Measurements from ENCODE around the gene PVRIG.
"Not testable (repeated sequence)": the region's sequence is repeated elsewhere in the genome, so short reads cannot be mapped to it uniquely, and the experiment has no call there.

The PVRIG gene

DNA sequence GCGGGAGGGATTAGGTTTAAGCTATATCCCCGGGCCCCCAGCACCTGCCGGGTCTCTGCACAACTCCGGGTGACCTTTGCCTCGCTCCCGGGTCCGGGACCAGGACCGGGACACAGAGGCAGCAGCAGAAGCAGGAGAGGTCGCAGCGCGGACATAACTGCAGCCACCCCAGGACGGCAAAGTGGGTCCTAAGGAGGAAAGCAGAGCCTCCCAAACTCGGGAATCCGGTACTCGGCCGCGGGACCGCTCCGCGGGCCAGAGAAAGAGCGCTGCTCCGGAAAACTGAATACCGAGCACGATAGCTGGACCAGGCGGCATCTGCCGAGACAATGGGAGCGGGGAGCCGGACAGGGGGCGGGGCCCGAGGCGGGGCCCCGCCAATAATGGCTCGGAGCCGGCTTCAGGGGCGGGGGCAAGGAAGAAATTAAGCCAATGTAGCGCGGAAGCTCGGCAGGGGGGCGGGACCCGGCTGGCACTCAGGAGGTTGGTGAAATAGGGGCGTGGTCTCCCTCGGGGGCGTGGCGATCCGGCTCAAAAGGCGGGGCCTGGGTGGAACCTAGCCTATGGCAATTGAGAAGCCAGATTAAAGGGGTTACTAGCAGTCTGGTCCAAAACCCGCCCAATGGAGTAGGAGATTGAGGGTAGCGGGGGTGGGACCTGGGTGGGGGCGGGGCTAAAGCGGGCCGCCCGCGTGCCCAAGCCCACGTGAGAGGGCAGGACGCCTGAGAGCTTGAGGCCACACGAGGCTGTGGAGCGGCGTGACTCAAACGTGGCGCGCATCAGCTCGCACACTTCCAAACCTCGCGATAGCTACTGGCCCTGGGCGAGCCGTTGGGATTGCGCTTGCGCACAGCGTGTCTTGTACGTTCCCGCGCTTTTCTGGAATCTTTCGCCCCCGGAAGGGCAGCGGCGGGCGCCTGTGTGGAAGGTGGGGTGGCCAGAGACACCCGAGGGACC is 42.4 kb upstream of the PVRIG start, which contains the start of the genes GPC2 and STAG3:
Gene GPC2, minus strand, starts transcription at position 337 of the 957 bp plus-strand sequence. Its CDS starts 182 bp downstream, at position 155.
Gene STAG3, plus strand, starts transcription at position 874 of the 957 bp plus-strand sequence. CDS start 2,639 bp downstream, outside the sequence.
- peak; percentile 89 for DNase-seq (ENCODE audit: insufficient read length, low spot score)
- peak; percentile 96 for FAIRE-seq
- TF ChIP-seq TAF1 (IDR thresholded peaks at IDR 0.05; ENCODE audit: low read depth, low read length) (no peak), SPI1 (IDR thresholded peaks at IDR 0.05; ENCODE audit: low read depth, low read length) (no peak), PAX5 (IDR thresholded peaks at IDR 0.05; ENCODE audit: insufficient read depth, low read length, severe bottlenecking) (no peak), POLR2A (IDR thresholded peaks at IDR 0.05; ENCODE audit: low read depth, low read length) (no peak), POU2F2 (IDR thresholded peaks at IDR 0.05; ENCODE audit: low read depth, low read length) (no peak)

DNA sequence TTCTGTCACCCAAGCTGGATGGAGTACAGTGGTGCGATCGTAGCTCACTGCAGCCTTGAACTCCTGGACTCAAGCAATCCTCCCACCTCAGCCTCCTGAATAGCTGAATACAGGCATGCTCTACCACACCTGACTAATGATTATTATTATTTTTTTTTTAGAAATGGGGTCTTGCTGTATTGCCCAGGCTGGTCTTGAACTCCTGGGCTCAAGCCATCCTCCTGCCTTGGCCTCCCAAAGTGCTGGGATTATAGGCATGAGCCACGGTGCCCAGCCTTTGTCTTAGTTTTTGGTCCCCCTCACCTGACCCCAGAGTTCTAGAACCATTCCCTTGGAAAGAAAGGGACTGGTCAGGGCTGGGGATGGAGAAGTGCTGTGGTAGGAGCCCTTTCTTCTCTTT is 39.7 kb upstream of the PVRIG start:
- not testable (repeated sequence) for DNase-seq (ENCODE audit: insufficient read length, low spot score); FAIRE-seq

GRCh38 chr7:100182616-100183015 is 37.1 kb upstream of the PVRIG start:
- DNase-seq (ENCODE audit: insufficient read length, low spot score); FAIRE-seq: not testable (repeated sequence)

- not testable (repeated sequence) for DNase-seq (ENCODE audit: insufficient read length, low spot score); FAIRE-seq
Measured at GRCh38 chr7:100183090-100183489, 36.7 kb upstream of the PVRIG start.

- DNase-seq (ENCODE audit: insufficient read length, low spot score) (no peak), FAIRE-seq (no peak)
- TF ChIP-seq TAF1 (IDR thresholded peaks at IDR 0.05; ENCODE audit: low read depth, low read length) (no peak), POLR2A (IDR thresholded peaks at IDR 0.05; ENCODE audit: low read depth, low read length) (no peak), SPI1 (IDR thresholded peaks at IDR 0.05; ENCODE audit: low read depth, low read length) (no peak), POLR2AphosphoS5 (IDR thresholded peaks at IDR 0.05; ENCODE audit: low read depth, low read length) (no peak), PAX5 (IDR thresholded peaks at IDR 0.05; ENCODE audit: insufficient read depth, low read length, severe bottlenecking) (no peak), POU2F2 (IDR thresholded peaks at IDR 0.05; ENCODE audit: low read depth, low read length) (no peak)
Measured at GRCh38 chr7:100185726-100186125, 34.0 kb upstream of the PVRIG start.

DNA sequence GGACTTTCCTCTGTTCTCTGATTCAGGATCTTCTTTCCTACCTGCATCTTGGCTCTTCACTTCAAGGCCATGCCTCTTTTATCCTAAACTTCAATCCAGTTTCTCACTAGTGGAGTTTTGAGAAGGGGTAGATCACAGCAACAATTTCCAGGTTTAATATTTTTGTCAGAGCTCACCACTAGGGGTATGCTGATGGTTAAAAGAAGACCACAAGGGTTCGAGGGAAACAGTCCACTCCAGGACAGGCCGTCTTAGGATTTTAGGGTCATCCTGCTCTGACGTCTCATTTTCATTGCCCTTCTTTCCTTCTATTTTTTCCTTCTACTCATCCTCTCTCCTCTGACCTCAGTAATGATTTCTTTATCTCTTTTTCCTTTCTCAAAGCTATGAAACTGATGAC is 30.7 kb upstream of the PVRIG start:
- FAIRE-seq (no peak), DNase-seq (ENCODE audit: insufficient read length, low spot score) (no peak)
- TF ChIP-seq PAX5 (IDR thresholded peaks at IDR 0.05; ENCODE audit: insufficient read depth, low read length, severe bottlenecking): no peak
- no peak for TF ChIP-seq POLR2AphosphoS5 (IDR thresholded peaks at IDR 0.05; ENCODE audit: low read depth, low read length)
- TF ChIP-seq SPI1 (IDR thresholded peaks at IDR 0.05; ENCODE audit: low read depth, low read length): no peak
- TF ChIP-seq TAF1 (IDR thresholded peaks at IDR 0.05; ENCODE audit: low read depth, low read length): no peak
- TF ChIP-seq POLR2A (IDR thresholded peaks at IDR 0.05; ENCODE audit: low read depth, low read length): no peak
- no peak for TF ChIP-seq POU2F2 (IDR thresholded peaks at IDR 0.05; ENCODE audit: low read depth, low read length)

DNA sequence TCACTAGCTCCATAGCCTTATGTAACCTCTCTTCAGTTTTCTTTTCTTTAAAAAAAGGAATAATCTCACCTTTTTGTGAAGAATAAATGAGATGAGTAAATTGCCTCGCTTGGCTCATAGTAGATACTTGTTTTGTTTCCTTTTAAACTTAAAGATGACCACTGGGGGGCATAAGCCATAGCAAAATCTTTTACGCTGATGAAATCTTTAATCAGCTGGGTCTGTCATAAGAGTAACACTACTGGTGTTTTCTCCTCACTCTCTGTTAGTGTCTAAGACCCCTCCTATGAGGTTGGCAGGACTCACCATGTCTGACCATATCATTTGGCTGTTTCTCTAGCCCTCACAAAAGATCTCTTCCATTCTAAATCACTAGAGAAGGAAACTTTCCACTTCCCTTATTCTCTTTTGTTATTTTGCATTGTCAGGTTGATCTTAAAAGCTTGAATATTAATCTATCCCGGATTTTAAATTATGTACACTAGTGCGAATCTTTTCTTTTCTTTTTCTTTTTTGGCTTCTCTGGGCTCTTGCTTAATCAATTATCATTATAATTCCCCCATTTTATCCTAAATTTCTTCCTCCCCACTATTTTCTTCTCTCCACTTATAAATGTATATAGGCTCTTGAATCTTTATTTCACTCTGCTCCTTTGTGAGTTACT is 29.6 kb upstream of the PVRIG start:
- FAIRE-seq (peak; percentile 87), DNase-seq (ENCODE audit: insufficient read length, low spot score) (no peak)
- TF ChIP-seq SPI1 (IDR thresholded peaks at IDR 0.05; ENCODE audit: low read depth, low read length) (peak; percentile 59; the same call in 1 of the 2 replicates), POLR2A (IDR thresholded peaks at IDR 0.05; ENCODE audit: low read depth, low read length) (no peak)

DNA sequence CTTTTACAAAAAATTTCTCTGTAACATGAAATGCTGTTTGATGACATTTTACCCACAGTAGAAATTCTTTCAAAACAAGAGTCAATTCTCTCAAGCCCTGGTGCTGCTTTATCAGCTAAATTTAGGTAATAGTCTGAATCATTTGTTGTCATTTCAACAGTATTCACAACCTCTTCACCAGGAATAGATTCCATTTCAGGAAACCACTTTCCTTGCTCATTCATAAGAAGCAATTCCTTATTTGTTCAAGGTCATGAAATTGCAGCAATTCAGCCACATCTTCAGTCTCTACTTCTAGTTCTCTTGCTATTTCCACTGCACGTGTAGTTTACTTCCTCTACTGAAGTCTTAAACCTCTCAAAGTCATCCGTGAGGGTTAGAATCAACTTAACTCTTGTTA is 28.0 kb upstream of the PVRIG start:
- no peak for TF ChIP-seq POLR2A (IDR thresholded peaks at IDR 0.05; ENCODE audit: low read depth, low read length)
- TF ChIP-seq SPI1 (IDR thresholded peaks at IDR 0.05; ENCODE audit: low read depth, low read length): no peak
- TF ChIP-seq PAX5 (IDR thresholded peaks at IDR 0.05; ENCODE audit: insufficient read depth, low read length, severe bottlenecking): no peak
- TF ChIP-seq TAF1 (IDR thresholded peaks at IDR 0.05; ENCODE audit: low read depth, low read length): no peak
- TF ChIP-seq POLR2AphosphoS5 (IDR thresholded peaks at IDR 0.05; ENCODE audit: low read depth, low read length): no peak
- no peak for TF ChIP-seq POU2F2 (IDR thresholded peaks at IDR 0.05; ENCODE audit: low read depth, low read length)
- DNase-seq (ENCODE audit: insufficient read length, low spot score): no peak
- FAIRE-seq: peak; percentile 86

DNA sequence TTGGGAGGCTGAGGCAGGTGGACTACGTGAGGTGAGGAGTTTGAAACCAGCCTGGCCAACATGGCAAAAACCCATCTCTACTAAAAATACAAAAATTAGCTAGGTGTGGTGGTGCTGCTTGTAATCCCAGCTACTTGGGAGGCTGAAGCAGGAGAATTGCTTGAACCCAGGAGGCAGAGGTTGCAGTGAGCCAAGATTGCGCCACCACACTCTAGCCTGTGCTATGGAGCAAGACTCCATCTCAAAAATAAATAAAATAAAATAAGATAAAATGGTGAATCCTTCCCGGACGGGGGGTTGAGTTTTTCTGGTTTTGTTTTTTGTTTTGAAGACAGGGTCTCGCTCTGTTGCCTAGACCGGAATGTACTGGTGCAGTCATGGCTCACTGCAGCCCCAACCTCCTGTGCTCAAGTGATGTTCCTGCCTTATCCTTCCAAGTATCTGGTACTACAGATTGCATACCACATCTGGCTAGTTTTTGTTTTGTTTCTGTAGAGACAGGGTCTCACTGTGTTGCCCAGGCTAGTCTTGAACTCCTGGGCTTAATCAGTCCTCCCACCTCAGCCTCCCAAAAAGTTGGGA is 27.4 kb upstream of the PVRIG start:
- DNase-seq (ENCODE audit: insufficient read length, low spot score): not testable (repeated sequence)
- peak; percentile 60 for FAIRE-seq
- peak; percentile 64 for TF ChIP-seq PAX5 (IDR thresholded peaks at IDR 0.05; ENCODE audit: insufficient read depth, low read length, severe bottlenecking)

- DNase-seq (ENCODE audit: insufficient read length, low spot score) (no peak), FAIRE-seq (no peak)
- TF ChIP-seq POLR2A (IDR thresholded peaks at IDR 0.05; ENCODE audit: low read depth, low read length) (no peak), POU2F2 (IDR thresholded peaks at IDR 0.05; ENCODE audit: low read depth, low read length) (no peak), PAX5 (IDR thresholded peaks at IDR 0.05; ENCODE audit: insufficient read depth, low read length, severe bottlenecking) (no peak), SPI1 (IDR thresholded peaks at IDR 0.05; ENCODE audit: low read depth, low read length) (no peak)
Measured at GRCh38 chr7:100192969-100193368, 26.8 kb upstream of the PVRIG start.

Measured in GM12891 (cell line).